ENCODE data around the gene CAMSAP1. TPM values are rescaled to one million over a fixed set of nuclear protein-coding genes. Genes with fewer than 3 reads are reported as not detected.
A peak's percentile ranks its signal among the peaks of the same experiment; 100 is the strongest.

The CAMSAP1 gene
- total and polyA plus RNA-seq, 11 donors = 10.9 to 38.3 (median 19.9) TPM

DNA sequence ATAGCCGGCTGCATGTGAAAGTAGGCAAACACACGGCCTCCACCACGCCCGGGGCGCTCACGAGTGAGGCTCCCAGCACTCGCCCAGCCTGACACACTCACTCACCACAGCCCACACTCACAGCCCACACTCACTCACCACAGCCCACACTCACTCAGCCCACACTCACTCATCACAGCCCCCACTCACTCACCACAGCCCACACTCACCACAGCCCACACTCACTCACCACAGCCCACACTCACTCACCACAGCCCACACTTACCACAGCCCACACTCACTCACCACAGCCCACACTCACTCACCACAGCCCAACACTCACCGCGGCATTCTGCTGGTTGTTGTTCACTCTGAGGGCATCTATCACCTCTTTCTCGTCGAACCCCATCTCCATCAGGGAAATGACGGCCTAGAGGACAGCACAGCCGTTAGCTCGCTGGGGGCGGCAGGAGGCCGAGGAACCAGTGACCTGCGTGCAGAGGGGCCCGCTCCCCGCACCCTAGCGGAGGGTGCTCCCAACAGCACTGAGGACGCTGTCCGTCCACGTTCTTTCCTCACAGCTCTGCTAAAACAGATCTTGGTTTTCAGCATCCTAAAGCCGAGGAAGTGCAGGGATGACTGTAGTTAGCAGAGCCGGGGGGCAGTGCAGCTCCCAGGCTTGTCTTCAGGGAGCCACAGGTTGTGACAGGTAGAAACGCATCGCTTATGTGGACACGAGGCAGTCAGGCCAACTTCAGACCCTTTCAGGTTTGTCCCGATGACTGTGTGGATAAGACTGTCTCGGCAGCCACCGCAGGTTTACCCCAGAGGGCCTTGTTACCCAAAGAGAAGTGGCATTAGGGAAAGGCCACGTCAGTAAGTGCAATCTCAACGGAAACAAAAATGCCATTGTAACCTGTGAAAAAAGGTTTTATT is 32.3 kb upstream of the CAMSAP1 start:
- H3K9me3 ChIP-seq = peaks cover 0 to 12% (median 0%) of the 10 kb centered on the region in 12 donors
- H3K27ac ChIP-seq = no peak overlapping the region
- no peak for ATAC-seq
- no peaks in the 10 kb centered on the region for H3K27me3 ChIP-seq
- DNase-seq = peak in 2 of 5 donors; percentile 6 to 13
- no peak overlapping the region for H3K4me3 ChIP-seq
- intact Hi-C loops (cut with DNase I) = loop anchor here in 1 of 10 donors (10.0 kb wide), 1 partner anchor 75 kb away; no protein-coding TSS in a partner anchor
- peaks cover 0 to 20% (median 11%) of the 10 kb centered on the region in 12 donors for H3K4me1 ChIP-seq
- H3K36me3 ChIP-seq = peaks cover 4 to 94% (median 91%) of the 10 kb centered on the region in 9 donors
- TF ChIP-seq, protein P1, sequence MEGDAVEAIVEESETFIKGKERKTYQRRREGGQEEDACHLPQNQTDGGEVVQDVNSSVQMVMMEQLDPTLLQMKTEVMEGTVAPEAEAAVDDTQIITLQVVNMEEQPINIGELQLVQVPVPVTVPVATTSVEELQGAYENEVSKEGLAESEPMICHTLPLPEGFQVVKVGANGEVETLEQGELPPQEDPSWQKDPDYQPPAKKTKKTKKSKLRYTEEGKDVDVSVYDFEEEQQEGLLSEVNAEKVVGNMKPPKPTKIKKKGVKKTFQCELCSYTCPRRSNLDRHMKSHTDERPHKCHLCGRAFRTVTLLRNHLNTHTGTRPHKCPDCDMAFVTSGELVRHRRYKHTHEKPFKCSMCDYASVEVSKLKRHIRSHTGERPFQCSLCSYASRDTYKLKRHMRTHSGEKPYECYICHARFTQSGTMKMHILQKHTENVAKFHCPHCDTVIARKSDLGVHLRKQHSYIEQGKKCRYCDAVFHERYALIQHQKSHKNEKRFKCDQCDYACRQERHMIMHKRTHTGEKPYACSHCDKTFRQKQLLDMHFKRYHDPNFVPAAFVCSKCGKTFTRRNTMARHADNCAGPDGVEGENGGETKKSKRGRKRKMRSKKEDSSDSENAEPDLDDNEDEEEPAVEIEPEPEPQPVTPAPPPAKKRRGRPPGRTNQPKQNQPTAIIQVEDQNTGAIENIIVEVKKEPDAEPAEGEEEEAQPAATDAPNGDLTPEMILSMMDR (IDR thresholded peaks at IDR 0.05) = no peak
- 92 to 94% (median 93%) methylated on average over 30 to 33 of the region's 33 CpGs for WGBS, 4 donors

- Histone ChIP-seq H3K4me3 (no peak overlapping the region), H3K4me1 (peaks cover 0 to 20% (median 11%) of the 10 kb centered on the region in 12 donors), H3K9me3 (peaks cover 0 to 12% (median 0%) of the 10 kb centered on the region in 12 donors), H3K36me3 (peaks cover 4 to 94% (median 92%) of the 10 kb centered on the region in 9 donors), H3K27ac (no peak overlapping the region), H3K27me3 (no peaks in the 10 kb centered on the region)
- ATAC-seq (no peak), DNase-seq (no peak)
- WGBS, 4 donors = 96 to 97% (median 97%) methylated on average over 44 of the region's 44 CpGs
- TF ChIP-seq, protein P1 (IDR thresholded peaks at IDR 0.05) = no peak
- intact Hi-C loops (cut with DNase I) = no loop called here
Measured at GRCh38 chr9:135937521-135938489, 30.5 kb upstream of the CAMSAP1 start.

- Histone ChIP-seq H3K36me3 (peaks cover 0 to 90% (median 77%) of the 10 kb centered on the region in 9 donors), H3K27me3 (no peaks in the 10 kb centered on the region), H3K27ac (no peak overlapping the region), H3K9me3 (peaks cover 0 to 12% (median 0%) of the 10 kb centered on the region in 12 donors), H3K4me1 (peaks cover 0 to 19% (median 0%) of the 10 kb centered on the region in 12 donors), H3K4me3 (no peak overlapping the region)
- no peak for TF ChIP-seq POLR2A (IDR thresholded peaks at IDR 0.05)
- TF ChIP-seq, protein P1 (IDR thresholded peaks at IDR 0.05) = no peak
- DNase-seq (no peak), ATAC-seq (no peak)
- WGBS, 4 donors = 92 to 95% (median 94%) methylated on average over 13 of the region's 13 CpGs
- intact Hi-C loops (cut with DNase I) = no loop called here
Measured at GRCh38 chr9:135933114-135933513, 25.8 kb upstream of the CAMSAP1 start.
